GM21526 (cell line): ENCODE data around the gene XPO5.

Experiments
- ATAC-seq: cut with Tn5 transposase; IDR thresholded peaks from one replicate; pipeline ENCODE4 v1.9.1; 2021; ENCODE audit warnings: moderate library complexity; ENCODE audit not compliant: unreplicated experiment, low FRiP score

The XPO5 gene

GRCh38 chr6:43476746-43477145 is 99.1 kb downstream of the XPO5 start:
- no peak for ATAC-seq

DNA sequence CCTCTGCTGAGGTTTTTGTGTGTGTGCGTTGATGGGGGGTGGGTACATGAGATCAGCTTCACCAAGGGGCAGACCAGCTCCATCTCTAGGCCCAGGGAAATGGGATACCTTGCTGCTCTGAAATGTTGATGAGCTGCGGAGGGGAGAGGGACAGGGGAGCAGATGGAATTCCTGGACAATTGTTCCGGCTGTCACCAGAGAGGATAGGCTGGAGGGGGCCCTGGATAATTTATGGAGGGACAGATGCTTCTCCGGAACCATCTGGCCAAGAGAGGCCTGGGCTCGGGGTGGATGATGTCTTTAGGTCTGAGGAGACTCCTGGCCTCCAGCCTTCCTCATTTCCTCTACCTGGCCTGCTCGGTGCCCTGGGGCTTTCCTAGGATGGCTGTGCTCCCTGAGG is 100.3 kb downstream of the XPO5 start:
- no peak for ATAC-seq

- no peak for ATAC-seq
Measured at GRCh38 chr6:43472515-43472914, 103.3 kb downstream of the XPO5 start.
